Measurements from ENCODE around the gene APP.

APP gene

GRCh38 chr21:26170471-26171257 lies at the start of gene APP:
Gene APP, minus strand, starts transcription at chr21:26170770. Its CDS starts 150 bp downstream, at chr21:26170620.
- DNase-seq (ENCODE audit: low read depth in 1 of 2, low spot score in 1 of 2), result peak; percentile 87 to 95
- TF ChIP-seq JUND (IDR thresholded peaks at IDR 0.05; ENCODE audit: low read depth), result no peak
- in situ Hi-C loops (cut with HindIII; ENCODE audit: low pct_unique_long_range_greater_than_20kb, low sequenced_read_pairs), result no loop called here

- no peak for TF ChIP-seq JUND (IDR thresholded peaks at IDR 0.05; ENCODE audit: low read depth)
- DNase-seq (ENCODE audit: low read depth in 1 of 2, low spot score in 1 of 2), result no peak
- in situ Hi-C loops (cut with HindIII; ENCODE audit: low pct_unique_long_range_greater_than_20kb, low sequenced_read_pairs), result no loop called here
These were observed 41.6 kb upstream of the APP start for GRCh38 chr21:26212220-26212619.

- in situ Hi-C loops (cut with HindIII; ENCODE audit: low pct_unique_long_range_greater_than_20kb, low sequenced_read_pairs), result no loop called here
- TF ChIP-seq JUND (IDR thresholded peaks at IDR 0.05; ENCODE audit: low read depth), result no peak
These were observed 40.0 kb upstream of the APP start for GRCh38 chr21:26210614-26211013.

GRCh38 chr21:26207021-26207420 lies 36.5 kb upstream of the APP start:
- in situ Hi-C loops (cut with HindIII; ENCODE audit: low pct_unique_long_range_greater_than_20kb, low sequenced_read_pairs), result no loop called here
- no peak for TF ChIP-seq JUND (IDR thresholded peaks at IDR 0.05; ENCODE audit: low read depth)
- no peak for DNase-seq (ENCODE audit: low read depth in 1 of 2, low spot score in 1 of 2)

More at GRCh38 chr21:26210614-26211013, 40.0 kb upstream of the APP start:
- DNase-seq (ENCODE audit: low read depth in 1 of 2, low spot score in 1 of 2), result no peak

- TF ChIP-seq JUND (IDR thresholded peaks at IDR 0.05; ENCODE audit: low read depth), result no peak
- DNase-seq (ENCODE audit: low read depth in 1 of 2, low spot score in 1 of 2), result no peak
- in situ Hi-C loops (cut with HindIII; ENCODE audit: low pct_unique_long_range_greater_than_20kb, low sequenced_read_pairs), result no loop called here
These were observed 28.9 kb upstream of the APP start for GRCh38 chr21:26199456-26199855.

- no peak for TF ChIP-seq JUND (IDR thresholded peaks at IDR 0.05; ENCODE audit: low read depth)
- in situ Hi-C loops (cut with HindIII; ENCODE audit: low pct_unique_long_range_greater_than_20kb, low sequenced_read_pairs), result no loop called here
- no peak for DNase-seq (ENCODE audit: low read depth in 1 of 2, low spot score in 1 of 2)
These were observed 25.1 kb upstream of the APP start for GRCh38 chr21:26195708-26196107.

- in situ Hi-C loops (cut with HindIII; ENCODE audit: low pct_unique_long_range_greater_than_20kb, low sequenced_read_pairs), result no loop called here
- no peak for TF ChIP-seq JUND (IDR thresholded peaks at IDR 0.05; ENCODE audit: low read depth)
- DNase-seq (ENCODE audit: low read depth in 1 of 2, low spot score in 1 of 2), result no peak
These were observed 24.3 kb upstream of the APP start for GRCh38 chr21:26194811-26195251.

GRCh38 chr21:26194326-26194725 lies 23.8 kb upstream of the APP start:
- no peak for TF ChIP-seq JUND (IDR thresholded peaks at IDR 0.05; ENCODE audit: low read depth)
- in situ Hi-C loops (cut with HindIII; ENCODE audit: low pct_unique_long_range_greater_than_20kb, low sequenced_read_pairs), result no loop called here
- no peak for DNase-seq (ENCODE audit: low read depth in 1 of 2, low spot score in 1 of 2)

GRCh38 chr21:26191609-26192008 lies 21.0 kb upstream of the APP start:
- no peak for DNase-seq (ENCODE audit: low read depth in 1 of 2, low spot score in 1 of 2)
- no peak for TF ChIP-seq JUND (IDR thresholded peaks at IDR 0.05; ENCODE audit: low read depth)
- in situ Hi-C loops (cut with HindIII; ENCODE audit: low pct_unique_long_range_greater_than_20kb, low sequenced_read_pairs), result no loop called here

- in situ Hi-C loops (cut with HindIII; ENCODE audit: low pct_unique_long_range_greater_than_20kb, low sequenced_read_pairs), result no loop called here
- DNase-seq (ENCODE audit: low read depth in 1 of 2, low spot score in 1 of 2), result no peak
- TF ChIP-seq JUND (IDR thresholded peaks at IDR 0.05; ENCODE audit: low read depth), result no peak
These were observed 17.9 kb upstream of the APP start for GRCh38 chr21:26188422-26188821.

GRCh38 chr21:26185446-26185845 lies 14.9 kb upstream of the APP start:
- DNase-seq (ENCODE audit: low read depth in 1 of 2, low spot score in 1 of 2), result no peak
- no peak for TF ChIP-seq JUND (IDR thresholded peaks at IDR 0.05; ENCODE audit: low read depth)
- in situ Hi-C loops (cut with HindIII; ENCODE audit: low pct_unique_long_range_greater_than_20kb, low sequenced_read_pairs), result no loop called here

- no peak for DNase-seq (ENCODE audit: low read depth in 1 of 2, low spot score in 1 of 2)
- in situ Hi-C loops (cut with HindIII; ENCODE audit: low pct_unique_long_range_greater_than_20kb, low sequenced_read_pairs), result no loop called here
- TF ChIP-seq JUND (IDR thresholded peaks at IDR 0.05; ENCODE audit: low read depth), result no peak
These were observed 14.5 kb upstream of the APP start for GRCh38 chr21:26185021-26185420.

- in situ Hi-C loops (cut with HindIII; ENCODE audit: low pct_unique_long_range_greater_than_20kb, low sequenced_read_pairs), result no loop called here
- TF ChIP-seq JUND (IDR thresholded peaks at IDR 0.05; ENCODE audit: low read depth), result no peak
These were observed 8.9 kb upstream of the APP start for GRCh38 chr21:26179501-26179900.

More at GRCh38 chr21:26179501-26179900, 8.9 kb upstream of the APP start:
- DNase-seq (ENCODE audit: low read depth in 1 of 2, low spot score in 1 of 2), result no peak

Data from T47D (cell line).